GM19238 (cell line): ENCODE results near the gene CACNA1B.

Source experiments
- DNase-seq: peaks from one replicate; pipeline ENCODE4 v3.0.0; 2011; ENCODE audit warnings: low spot score; ENCODE audit not compliant: insufficient read length

CACNA1B gene

DNA sequence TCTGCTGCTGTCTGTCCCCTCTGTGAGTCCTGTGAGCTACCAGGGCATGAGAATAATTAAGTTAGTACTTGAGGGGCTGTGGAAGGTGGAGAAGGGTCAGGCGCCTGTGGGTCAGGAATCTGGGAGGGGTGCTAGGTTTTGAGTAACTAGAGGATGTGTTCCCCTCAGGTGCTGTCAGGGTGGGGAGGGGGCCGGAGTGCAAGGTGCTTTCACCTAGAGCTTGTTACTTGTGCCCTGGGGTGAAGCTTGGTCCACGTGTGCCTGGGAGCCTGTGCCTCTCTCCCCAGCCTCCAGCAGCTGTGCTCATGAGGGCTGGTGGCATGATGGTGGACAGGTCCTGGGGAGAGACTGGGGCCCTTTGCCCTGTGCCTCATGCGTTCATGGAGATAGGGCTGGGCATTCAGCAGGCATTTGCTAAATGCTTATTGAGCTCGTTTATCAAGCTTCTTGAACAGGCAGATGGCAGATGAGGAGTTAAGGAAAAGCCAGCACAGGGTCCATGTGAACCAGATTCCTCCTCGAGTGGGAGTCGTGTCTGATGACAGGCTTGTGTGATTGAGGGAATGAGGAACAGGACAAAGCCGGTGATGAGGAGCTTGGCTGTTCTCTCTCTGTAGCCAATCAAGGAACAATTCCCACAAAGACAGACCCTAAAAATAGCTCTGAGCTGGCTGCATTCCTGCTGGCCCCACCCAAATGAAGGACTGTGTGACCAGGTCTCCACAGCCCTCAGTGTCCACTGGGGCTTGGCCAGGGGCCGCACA lies 40.9 kb downstream of the CACNA1B start:
- no peak for DNase-seq

DNA sequence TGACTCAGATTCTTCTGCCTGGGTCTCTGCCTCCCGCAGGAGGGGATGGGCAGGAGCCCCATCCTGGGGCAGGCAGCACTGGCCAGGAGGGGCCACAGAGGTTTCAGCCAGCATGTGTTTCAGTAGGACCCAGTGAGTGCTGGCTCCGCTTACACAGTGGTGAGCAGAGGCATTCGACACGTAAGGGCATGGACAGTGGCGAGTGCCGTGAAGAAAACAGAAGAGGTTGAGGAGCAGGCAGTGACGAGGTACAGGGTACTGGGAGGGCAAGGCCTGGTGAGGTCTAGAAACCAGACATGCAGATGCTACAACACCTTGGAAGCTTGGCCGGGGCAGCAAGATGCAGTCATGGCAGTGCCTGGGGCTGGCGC lies 41.5 kb downstream of the CACNA1B start:
- DNase-seq, result no peak

DNA sequence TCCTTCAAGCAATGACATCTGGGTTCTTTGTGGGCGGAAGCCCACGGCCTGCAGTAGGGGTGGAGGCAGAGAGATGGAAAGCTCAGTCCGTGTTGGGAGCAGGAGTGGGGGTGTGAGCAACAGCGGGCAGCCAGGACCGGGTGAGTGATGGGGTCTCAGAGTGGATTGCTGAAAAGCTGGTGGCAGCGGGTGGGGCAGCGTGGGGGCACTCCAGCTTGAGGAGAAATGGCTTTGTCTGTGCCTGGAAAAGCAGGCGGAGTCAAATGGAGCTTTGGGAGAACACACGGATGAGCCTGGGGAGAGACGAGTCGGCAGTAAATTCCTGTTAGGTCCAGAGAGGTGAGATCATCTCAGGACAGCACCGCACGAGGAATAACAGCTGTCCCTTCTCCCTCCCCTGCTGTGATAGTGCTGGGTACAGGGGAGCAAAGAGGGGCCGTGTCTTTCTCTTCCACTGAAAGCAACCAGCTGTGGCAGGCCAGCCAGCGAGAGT lies 42.1 kb downstream of the CACNA1B start:
- no peak for DNase-seq

DNA sequence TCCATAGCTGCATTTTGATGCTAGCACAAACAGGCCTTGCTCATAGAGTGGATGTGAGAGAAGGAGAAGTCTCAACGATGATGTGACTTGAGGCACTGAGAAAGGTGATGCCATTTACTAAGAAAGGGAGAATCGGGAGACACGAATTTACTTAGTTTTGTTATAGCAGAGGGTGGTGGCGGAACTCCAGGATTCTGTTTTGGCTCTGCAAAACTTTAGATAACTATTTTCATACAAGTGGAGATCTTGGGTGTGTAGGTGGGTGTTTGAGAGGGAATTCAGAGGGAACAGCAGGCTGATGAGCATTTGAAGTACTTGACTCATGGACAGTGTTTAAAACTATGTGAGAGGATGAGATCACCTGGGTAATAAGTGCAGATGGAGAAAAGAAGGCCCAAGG lies 43.2 kb downstream of the CACNA1B start:
- DNase-seq, result no peak

DNA sequence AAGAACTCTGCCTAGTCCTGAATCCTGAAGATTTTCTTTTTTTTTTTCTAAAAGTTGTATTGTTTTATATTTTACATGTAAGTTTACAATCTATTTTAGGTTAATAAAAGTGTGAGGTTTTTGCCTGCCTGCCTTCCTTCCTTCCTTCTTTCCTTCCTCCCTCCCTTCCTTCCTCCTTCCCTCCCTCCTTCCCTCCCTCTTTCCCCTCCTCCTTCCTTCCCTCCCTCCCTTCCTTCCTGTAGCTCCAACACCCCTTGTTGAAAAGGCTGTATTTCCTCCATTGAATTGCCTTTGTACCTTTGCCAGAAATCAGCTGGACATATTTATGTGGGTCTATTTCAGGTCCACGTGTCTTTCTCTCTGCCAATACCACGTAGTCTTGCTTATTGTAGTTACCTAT lies 46.6 kb downstream of the CACNA1B start:
- DNase-seq, result no peak

DNA sequence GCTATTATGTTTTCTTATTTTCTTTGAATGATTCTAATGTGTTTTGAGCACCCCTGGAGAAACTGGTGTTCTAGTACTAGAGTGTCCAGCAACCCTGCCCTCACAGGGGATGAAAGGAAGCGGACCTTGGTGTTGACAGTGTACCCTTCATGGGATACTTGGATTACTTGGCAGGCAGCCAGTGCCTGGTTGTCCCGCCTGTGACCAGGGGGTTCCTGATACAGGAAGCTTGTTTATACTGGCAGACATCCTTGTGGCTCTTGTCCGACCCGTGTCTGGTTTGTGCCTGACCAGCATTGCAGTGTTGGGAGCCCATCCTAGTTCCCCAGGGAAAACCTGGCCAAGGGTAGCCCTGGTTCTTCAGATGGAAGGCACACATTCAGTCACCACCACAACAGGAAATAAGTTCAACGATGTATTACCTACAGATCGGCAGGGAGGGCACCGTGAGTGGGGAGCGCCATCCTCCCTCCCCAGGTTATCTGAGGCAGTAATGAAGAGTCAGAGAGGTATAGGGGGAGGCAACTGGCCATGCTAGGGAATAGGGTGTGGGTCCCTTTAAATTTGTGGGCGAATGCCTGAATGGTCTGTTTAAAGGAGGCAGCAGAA lies 47.3 kb downstream of the CACNA1B start:
- no peak for DNase-seq

DNA sequence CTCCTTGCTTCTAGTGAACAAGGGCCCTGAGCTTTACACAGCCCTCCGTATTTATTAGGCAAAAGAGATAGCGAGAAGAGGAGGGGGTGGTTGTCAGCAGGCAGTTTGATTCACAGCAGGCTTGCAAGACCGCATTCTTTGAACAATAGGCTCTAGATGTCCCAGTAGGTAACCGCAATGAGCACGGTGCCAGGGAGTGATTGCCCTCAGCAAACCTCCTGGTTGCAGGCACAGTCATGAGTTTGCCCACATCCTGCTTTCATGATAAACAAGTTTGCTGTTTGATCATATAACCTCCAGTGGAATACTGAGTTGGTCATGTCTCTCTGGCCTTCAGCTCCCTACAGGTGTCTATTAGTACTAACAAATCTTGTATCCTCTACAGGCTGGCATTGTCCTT lies 66.1 kb downstream of the CACNA1B start:
- DNase-seq, result no peak

DNA sequence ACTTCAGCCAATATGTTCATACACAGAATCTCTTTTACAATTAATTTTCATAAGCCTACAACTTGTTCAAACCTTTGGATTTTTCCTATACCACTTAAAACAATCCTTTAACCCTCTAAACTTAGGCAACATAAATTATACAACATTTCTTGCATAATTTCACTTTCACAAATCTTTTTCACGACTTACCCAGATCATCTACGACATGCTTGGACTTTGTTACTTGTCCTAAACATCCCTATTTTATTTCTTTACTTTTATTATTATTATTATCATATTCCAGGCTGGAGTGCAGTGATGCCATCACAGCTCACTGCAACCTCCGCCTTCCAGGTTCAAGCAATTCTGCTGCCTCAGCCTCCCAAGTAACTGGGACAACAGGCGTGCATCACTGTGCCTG lies 68.0 kb downstream of the CACNA1B start:
- DNase-seq, result no peak

DNA sequence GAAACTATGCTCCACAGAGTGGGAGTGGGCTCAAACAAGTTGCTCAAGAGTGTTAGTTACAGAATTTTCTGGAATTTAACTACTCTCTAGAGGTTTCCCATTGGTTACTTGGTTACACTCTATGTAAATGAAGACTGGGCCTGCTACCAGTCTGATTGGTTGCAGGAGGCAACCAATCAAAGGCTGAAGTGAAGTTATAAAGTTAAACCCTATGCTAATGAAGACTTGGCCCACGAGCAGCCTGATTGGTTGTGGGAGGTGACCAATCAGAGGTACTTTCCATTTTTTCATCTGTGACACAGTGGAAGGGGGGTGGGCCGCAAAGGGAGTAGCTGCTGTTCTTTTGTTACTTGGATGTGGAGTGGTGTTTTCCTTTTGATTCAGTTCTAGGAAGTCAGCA lies 69.4 kb downstream of the CACNA1B start:
- DNase-seq, result no peak

DNA sequence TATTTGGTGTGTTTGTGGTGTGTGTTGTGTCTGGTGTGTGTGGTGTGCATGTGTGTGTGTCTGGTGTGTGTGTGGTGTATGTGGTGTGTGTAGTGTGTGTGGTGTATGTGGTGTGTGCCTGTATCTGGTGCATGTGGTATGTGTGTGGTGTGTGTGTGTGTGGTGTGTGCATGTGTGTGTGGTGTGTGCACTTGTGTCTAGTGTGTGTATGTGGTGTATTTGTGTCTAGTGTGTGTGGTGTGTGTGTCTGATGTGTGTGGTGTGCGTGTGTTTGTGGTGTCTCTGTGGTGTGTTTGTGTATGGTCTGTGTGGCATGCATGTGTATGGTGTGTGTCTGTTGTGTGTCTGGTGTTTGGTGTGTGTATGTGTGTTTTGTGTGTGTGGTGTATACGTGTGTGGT lies 71.1 kb downstream of the CACNA1B start:
- DNase-seq, result no peak

DNA sequence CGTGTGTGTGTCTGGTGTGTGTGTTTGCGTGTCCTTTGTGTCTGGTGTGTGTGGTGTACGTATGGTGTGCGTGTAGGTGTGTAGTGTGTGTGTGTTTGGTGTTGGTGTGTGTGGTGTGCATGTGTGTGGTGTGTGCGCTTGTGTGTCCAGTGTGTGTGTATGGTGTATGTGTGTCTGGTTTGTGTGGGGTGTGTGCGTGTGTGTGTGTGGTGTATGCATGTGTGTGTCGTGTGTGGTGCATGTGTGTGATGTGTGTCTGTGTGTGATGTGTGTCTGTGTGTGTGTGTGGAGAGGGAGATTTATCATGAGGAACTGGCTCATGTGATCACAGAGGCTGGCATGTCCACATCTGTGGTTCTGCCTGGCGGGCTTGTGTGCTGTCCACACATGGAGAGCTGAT lies 71.7 kb downstream of the CACNA1B start:
- DNase-seq, result no peak

DNA sequence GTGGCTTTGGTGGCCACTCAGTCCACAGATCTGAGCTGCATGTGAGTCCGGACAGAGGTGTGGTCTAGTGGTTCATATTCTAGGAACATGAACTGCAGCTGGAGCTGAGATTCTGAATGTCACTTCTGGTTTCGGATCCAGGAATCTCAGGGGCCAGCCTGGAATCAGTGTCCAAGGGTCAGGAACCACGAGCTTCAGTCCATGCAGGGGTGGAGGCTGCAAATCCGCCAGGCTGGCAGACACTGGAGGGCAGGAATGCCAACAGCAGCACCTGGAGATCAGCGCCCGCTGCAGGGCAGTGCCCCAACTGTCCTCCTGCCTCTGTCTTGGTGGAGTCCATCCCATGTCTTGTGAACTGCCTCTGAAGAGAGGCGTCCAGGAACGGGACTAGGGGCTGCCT lies 73.5 kb downstream of the CACNA1B start:
- DNase-seq, result no peak

DNA sequence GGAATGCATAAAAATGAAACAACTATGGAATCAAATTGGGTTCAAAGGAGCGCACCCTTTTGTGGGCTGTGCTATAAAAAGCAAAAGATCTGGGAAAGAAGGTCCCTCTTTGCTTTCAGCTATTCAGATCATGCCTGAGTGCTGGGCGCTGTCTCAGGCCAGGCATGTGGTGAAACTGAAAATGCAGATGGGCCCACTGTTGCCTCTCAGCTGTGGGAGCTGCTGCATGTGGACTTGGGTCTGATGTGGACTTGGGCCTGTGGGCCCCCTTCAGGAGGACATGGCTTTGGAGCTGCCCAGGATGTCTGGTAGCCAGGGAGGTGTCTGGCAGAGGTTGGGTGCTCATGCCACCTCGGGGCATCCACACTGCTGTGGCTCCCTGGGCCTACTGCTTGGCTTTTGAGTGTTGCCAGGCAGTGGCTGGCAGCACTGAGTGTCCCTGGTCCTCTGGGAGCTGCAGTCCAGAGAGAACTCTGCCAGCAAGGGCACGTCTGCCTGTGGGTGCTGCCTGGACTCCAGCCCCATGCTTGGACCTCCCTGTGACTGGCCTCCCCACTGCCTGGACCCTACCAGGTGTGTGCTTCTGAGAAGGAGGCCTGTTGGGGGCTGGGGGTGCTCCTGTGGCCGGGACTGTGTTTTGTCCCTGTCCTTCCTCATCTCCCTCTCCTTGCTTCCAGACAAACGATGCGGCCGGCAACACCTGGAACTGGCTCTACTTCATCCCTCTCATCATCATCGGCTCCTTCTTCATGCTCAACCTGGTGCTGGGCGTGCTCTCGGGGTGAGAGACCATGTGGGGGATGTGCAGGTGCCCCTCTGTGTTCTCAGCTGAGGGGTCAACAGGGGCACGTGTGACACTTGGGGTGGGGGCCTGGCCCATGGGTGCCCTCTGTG lies 74.3 kb downstream of the CACNA1B start:
- no peak for DNase-seq

DNA sequence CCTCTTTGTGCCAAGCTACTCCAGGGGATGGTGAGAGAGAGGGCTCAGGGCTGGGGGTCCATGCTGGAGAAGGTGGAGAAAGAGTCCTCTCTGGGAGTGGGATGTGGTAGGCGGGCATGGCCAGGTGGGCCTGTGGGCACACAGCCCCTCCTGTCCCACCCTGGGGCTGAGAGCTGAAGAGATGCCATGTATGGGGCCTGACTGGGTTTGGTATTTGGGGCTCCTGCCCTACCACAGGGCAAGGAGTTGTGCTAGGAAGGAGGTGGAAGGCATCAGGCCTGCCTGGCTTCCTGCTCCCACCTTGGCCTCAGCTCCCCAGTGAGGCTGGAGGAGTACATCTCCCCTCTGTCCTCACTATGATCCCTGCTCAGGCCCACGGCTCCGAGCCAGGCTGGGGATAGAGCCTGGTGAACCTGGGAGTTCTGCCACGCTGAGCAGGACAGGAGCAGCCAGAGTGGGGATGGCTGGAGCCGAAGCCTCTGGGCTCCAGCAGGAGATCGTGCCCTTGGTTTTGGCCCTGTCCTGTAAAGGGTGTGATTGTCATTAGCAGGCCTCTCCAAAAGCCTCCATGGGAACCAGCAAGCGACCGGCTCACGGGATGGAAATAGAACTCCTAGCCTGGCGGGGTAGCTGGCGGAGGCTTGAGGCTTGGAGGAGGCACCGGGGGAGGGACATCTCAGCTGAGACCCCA lies 75.5 kb downstream of the CACNA1B start:
- DNase-seq, result no peak

DNA sequence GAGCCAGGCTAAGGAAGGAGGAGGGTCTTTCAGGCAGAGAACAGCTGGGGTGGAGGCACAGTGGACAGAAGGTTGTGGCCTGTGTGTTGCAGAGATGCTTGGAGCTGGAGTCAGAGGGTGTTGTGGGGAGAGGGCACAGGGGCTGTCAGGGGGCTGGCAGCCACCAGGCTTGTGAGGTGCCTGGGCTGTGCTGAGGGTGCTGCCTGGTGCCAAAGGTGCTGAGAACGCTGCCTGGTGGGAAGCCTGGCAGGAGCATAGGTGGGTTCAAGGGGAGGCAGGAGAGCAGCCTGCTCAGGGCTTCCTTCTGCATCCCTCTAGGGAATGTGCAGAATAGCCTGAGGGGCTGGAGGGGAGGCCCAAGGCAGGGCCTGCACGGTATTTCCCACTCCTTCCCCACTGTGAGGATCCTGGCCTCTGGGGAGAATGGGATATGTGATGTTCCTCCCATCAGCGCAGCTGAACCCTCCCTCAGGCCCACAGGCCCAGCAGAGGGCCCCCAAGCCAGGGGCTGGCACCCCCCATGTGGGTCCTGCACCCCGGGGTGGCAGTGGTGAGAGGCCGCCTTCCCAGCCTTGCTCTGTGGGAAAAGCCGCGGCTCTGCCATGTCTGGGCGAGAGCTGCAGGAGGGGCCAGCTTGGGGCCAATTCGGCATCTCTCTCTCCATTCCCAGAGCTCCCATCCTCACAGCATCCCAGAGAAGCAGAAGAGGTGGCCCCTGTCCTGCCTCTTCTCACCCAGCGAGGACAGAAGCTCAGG lies 76.3 kb downstream of the CACNA1B start:
- DNase-seq, result no peak

DNA sequence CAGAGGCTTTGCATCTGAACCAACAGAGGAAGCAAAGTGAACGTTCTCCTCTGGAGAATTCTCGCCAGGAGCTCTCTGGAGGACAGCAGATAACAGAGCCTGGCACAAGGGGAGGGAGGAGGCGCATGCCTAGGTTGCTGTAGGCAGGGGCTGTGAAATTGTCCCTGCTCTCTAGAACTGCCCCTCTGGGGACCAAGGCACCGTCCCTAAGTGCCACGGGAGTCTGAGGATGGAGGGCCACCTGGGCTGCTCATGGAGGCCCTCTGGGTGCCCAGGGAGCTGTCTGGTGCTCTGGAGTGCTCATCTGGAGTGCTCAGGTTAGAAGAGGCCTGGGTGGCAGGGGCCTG lies 77.6 kb downstream of the CACNA1B start:
- DNase-seq, result no peak

DNA sequence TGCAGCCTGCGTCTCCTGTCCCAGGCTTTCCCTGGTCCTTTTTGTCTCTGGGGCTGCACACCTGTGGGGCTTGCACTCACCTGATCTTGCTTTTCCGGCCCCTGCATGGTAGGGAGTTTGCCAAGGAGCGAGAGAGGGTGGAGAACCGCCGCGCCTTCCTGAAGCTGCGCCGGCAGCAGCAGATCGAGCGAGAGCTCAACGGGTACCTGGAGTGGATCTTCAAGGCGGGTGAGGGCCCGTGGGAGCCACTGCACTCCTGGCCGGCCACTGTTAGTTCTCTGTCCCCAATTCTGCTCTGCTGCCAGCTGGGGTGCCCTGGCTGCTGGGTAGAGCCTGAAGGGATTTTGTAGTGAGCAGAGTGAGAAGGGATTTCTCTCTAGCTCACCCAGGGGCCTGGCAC lies 78.0 kb downstream of the CACNA1B start:
- DNase-seq, result no peak

DNA sequence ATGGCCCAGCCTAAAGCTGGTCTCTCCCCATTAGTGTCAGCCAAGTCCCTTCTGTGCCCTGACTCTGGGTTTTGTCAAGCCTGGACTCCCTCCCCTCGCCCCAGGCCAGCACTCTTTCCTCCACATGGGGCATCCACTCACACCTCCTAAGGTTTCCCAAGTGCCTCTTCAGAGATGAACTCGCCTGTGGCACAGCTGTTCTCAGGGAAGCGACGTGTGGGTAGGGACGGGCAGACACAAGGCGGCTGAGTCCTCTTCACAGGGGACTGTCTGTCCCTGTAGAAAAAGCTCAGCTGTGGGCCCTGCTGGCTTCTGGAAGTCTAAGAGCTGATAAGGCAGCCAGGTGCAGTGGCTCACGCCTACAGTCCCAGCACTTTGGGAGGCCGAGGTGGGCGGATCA lies 78.5 kb downstream of the CACNA1B start:
- no peak for DNase-seq

DNA sequence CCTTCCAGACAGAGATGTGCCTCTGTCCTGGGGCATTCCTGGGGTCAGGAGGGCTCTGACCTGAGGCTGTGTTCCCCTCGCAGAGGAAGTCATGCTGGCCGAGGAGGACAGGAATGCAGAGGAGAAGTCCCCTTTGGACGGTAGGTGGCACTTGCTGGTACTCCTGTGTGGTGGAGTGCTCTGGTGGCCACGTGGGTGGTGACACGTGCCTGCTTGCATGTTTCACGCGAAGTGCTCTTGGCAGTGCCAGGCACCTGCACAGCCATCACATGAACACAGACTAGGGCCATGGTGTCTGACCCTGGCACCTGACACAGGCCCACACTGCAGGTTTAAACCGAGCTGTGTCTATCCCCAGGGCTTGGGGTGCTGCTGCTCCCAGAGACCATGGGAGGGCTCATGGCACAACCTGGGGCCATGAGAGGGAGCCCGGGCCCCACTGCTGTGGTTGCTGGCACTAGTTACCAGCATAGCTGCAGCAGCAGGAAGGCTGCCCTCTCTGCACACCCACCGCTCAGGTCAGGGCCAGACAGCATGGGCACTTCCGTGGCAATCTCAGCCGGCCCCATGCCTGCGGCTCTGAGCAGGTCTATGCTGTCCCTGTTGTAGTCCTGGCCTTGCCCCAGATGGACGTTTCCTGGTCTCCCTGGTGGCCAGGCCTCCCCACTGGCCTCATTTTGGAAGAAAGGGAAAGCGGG lies 79.3 kb downstream of the CACNA1B start:
- no peak for DNase-seq

DNA sequence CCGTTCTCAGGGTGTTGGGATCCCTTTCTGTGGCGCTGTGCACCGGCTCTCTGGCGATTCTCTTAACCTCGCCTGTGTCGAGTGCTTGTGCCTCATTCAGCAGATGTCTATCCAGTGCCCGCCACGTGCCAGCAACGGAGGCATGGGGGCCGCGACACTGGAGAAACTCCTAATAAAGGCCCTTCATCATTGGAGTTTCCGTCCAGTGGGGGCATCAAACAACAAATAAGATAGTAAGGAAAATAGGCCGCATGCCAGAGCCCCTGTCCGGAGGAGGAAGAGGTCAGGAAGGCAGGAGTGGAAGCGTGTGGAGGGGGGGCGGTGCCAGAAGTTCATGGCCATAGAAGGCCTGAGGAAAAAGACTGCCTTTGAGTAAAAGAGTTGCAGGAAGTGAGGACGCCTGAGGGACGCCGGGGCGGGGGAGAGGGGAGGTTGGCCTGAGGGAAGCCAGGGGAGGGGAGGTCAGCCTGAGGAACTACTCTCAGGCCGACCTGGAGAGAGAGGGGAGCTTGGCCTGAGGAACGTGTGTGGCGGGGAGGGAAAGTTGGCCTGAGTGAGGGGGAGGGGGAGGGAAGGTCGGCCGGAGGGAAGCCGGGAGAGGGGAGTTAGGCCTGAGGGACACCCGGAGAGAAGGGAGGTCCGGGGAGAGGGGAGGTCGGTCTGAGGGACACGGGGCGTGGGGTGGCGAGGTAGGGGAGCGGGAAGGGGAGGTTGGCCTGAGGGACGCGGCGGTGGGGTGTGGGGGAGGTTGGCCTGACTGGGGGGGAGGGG lies 82.2 kb downstream of the CACNA1B start:
- no peak for DNase-seq
